Dendritic cell treated with granulocyte-macrophage colony-stimulating factor and Interleukin-4, amounts not matched to agents 40 ng/mL and 50 ng/mL, for 4 days (primary cell): ENCODE results near the gene EXOC4.

ENCODE experiments used
- H3K27ac Mint-ChIP-seq: one replicate; pipeline ENCODE4 v1.8.0; 2022; ENCODE audit warnings: mild to moderate bottlenecking, mixed read lengths
- H3K27me3 Mint-ChIP-seq: one replicate; pipeline ENCODE4 v1.8.0; 2022; ENCODE audit warnings: mild to moderate bottlenecking, mixed read lengths
- H3K36me3 Mint-ChIP-seq: one replicate; pipeline ENCODE4 v1.8.0; 2022; ENCODE audit warnings: low read depth, mixed read lengths
- H3K4me1 Mint-ChIP-seq: one replicate; pipeline ENCODE4 v1.8.0; 2022; ENCODE audit warnings: low read depth, mixed read lengths
- H3K4me3 Mint-ChIP-seq: one replicate; pipeline ENCODE4 v1.8.0; 2022; ENCODE audit warnings: mild to moderate bottlenecking, moderate library complexity, mixed read lengths
- H3K9me3 Mint-ChIP-seq: one replicate; pipeline ENCODE4 v1.8.0; 2022; ENCODE audit warnings: mixed read lengths
- intact Hi-C: fragments of 100-400 bp; cut with micrococcal nuclease; formaldehyde crosslinking; loops from one replicate; pipeline ENCODE4 v1.15.0; 2022

EXOC4 gene

DNA sequence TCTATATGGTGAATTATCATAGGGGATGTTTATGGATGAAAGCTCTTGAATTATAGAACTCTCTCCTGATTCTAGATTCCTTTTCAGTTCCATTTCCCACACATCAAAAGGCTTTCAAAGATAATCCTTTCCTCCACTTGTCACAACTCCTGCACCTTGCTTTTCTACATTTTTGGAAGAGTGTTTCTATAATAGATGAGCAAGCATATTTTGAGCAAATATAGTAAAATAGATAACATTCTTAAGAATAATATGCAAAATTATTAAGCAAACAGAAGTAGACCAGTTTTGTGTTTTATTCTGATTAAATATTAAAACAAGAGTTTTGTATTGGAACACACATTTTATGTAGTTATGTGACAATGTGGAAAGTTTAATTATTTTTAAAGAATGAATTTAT lies 340.7 kb downstream of the EXOC4 start:
- peaks cover 8% of the 10 kb centered on the region for H3K36me3 Mint-ChIP-seq
- H3K4me3 Mint-ChIP-seq = no peak overlapping the region
- no peaks in the 10 kb centered on the region for H3K9me3 Mint-ChIP-seq
- intact Hi-C loops = no loop called here
- no peaks in the 10 kb centered on the region for H3K27me3 Mint-ChIP-seq
- no peak overlapping the region for H3K27ac Mint-ChIP-seq
- H3K4me1 Mint-ChIP-seq = no peaks in the 10 kb centered on the region

DNA sequence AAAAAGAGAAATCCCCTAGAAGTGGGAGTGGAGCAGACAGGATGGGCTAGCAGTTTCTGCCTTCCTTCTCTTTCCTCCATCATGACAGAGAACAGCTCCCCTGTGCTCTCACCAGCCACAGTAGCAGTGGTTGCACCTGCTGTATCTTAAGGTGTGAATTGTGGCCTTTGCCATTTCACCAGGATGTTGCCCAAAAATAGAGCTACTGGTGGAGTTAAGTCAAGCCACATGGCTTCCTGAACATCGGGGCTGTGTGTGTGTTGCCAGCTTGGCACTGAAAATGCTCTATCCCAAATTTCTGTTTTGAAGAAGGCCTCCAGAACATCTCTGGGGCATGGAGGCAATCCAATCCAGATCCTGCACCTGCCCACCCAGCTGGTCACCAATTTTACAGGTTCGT lies 348.7 kb downstream of the EXOC4 start:
- no peak overlapping the region for H3K27ac Mint-ChIP-seq
- H3K9me3 Mint-ChIP-seq = no peaks in the 10 kb centered on the region
- no peaks in the 10 kb centered on the region for H3K4me1 Mint-ChIP-seq
- H3K36me3 Mint-ChIP-seq = no peaks in the 10 kb centered on the region
- H3K4me3 Mint-ChIP-seq = no peak overlapping the region
- H3K27me3 Mint-ChIP-seq = no peaks in the 10 kb centered on the region
- intact Hi-C loops = no loop called here

DNA sequence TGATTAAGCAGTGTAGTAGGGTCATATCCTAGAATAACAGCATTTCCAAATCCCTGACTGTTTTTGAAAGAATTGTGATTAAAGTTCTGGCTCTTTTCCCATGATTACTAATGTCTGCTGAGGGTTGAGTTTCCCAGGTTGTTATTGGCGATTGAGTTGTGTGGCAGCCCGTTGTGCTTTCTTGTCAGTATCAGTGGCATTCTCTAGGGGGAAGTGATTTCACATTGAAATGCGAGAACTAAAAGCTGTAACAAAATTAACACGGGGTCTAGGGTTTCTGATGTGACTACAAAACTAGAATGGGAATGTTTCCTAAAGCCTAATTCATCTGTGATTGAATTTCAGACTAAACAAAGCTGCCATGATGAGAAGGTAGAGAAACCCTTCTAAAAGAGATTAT lies 349.4 kb downstream of the EXOC4 start:
- H3K9me3 Mint-ChIP-seq = no peaks in the 10 kb centered on the region
- no peak overlapping the region for H3K27ac Mint-ChIP-seq
- no peaks in the 10 kb centered on the region for H3K36me3 Mint-ChIP-seq
- H3K4me3 Mint-ChIP-seq = no peak overlapping the region
- no peaks in the 10 kb centered on the region for H3K4me1 Mint-ChIP-seq
- H3K27me3 Mint-ChIP-seq = no peaks in the 10 kb centered on the region
- intact Hi-C loops = no loop called here

DNA sequence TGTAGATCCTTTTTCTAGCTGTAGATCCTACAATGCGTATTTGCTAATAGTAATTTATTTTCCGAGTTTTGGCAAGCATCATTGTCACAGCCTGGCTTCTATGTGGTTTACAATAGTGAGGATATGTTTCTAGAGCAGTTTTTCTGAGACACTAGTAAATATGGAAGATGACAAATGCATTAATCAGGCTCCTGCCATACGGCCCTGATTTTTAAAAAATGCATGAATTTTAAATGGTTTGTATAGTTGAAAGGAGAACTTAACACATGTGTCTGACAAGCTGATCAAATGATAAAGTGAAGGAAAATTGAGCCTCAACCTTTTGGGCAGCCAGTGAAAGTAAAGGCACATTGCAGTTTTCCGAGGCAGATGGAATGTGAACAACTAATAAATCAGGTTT lies 354.1 kb downstream of the EXOC4 start:
- no peaks in the 10 kb centered on the region for H3K9me3 Mint-ChIP-seq
- H3K4me3 Mint-ChIP-seq = no peak overlapping the region
- no peaks in the 10 kb centered on the region for H3K27me3 Mint-ChIP-seq
- no peak overlapping the region for H3K27ac Mint-ChIP-seq
- H3K36me3 Mint-ChIP-seq = no peaks in the 10 kb centered on the region
- intact Hi-C loops = no loop called here
- H3K4me1 Mint-ChIP-seq = no peaks in the 10 kb centered on the region

DNA sequence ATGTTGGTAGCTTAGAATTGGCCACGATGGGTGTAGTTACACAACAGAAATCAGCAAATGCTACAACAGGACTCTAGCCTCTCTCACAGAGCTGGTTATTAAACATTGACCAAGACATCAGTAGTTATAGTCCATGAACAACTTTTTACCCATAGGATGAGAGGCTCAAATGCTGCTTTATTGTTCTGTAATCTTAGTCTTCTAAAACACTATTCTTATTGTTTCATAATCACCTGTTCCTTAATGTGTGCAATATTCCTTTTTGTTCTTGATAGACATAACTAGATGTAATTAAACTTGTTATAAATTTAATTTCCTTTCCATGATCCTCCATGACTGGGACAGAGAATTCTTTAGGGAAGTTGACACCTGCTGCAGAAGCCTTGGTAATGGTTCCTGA lies 356.9 kb downstream of the EXOC4 start:
- H3K4me1 Mint-ChIP-seq = no peaks in the 10 kb centered on the region
- H3K9me3 Mint-ChIP-seq = no peaks in the 10 kb centered on the region
- intact Hi-C loops = no loop called here
- H3K27me3 Mint-ChIP-seq = no peaks in the 10 kb centered on the region
- H3K4me3 Mint-ChIP-seq = no peak overlapping the region
- no peak overlapping the region for H3K27ac Mint-ChIP-seq
- no peaks in the 10 kb centered on the region for H3K36me3 Mint-ChIP-seq

DNA sequence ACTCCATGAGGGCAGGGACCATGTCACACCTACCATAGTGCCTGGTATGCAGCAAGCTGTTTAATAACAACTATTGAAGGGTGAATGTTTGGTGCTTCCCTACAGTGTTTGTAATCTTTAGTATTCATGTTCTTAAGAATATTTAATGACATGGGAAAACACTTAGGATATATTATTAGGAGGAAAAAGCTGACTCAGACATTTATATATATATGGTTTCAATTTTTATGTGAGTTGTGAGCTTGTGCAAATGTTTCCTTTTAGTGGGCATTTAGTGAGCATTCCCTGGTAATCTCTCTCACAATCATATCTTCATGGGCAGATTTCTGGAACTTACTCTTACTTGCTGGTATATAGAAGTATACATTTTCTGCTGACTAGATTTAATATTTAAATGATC lies 359.1 kb downstream of the EXOC4 start:
- Mint-ChIP-seq H3K4me1 (no peaks in the 10 kb centered on the region), H3K4me3 (no peak overlapping the region)
- intact Hi-C loops = no loop called here

DNA sequence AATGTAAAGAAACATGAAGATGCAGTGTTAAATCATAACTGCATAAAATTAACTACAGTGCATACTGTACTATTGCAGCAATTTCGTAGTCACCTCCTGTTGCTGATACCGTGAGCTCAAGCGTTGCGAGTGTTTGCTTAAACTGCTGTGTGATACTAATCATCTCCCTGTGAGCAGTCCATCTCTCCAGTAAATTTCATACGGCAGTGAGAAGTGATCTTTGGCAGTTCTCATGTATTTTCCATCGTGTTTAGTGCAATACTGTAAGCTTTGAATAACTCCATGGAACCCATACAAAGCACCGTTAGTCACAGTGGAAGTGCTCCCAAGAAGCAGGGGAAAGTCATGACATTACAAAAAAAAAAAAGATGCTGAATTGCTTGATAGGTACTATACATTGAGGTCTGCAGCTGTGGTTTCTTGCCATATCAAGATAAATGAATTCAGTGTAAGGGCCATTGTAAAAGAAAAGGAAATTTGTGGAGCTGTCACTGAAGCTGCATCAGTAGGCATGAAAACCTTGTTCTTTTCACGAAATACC lies 360.4 kb downstream of the EXOC4 start:
- intact Hi-C loops = no loop called here

More for the DNA sequence above, 359.1 kb downstream of the EXOC4 start:
- H3K27me3 Mint-ChIP-seq = no peaks in the 10 kb centered on the region
- no peaks in the 10 kb centered on the region for H3K9me3 Mint-ChIP-seq
- no peaks in the 10 kb centered on the region for H3K36me3 Mint-ChIP-seq
- no peak overlapping the region for H3K27ac Mint-ChIP-seq

DNA sequence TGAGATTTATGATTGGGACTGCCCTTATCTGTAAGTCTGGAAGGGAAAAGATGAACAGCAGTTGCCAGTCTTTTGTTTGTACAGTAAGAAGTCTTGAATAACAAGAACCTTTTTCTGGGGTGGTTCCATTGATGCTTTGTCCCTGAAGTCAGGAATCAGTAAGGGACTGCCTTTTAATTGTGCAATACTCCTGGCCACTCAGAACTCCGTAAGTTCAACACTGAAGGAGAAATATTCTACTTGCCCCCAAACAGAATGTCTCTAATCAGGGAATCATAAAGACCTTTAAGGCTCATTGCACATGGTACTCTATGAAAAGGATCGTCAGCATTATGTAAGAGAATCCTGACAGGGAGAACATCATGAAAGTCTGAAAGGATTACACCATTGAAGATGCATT lies 361.4 kb downstream of the EXOC4 start:
- Mint-ChIP-seq H3K4me3 (no peak overlapping the region), H3K27ac (no peak overlapping the region)
- intact Hi-C loops = no loop called here

More for the DNA sequence above, 360.4 kb downstream of the EXOC4 start:
- Mint-ChIP-seq H3K27ac (no peak overlapping the region), H3K36me3 (no peaks in the 10 kb centered on the region), H3K9me3 (no peaks in the 10 kb centered on the region), H3K4me1 (no peaks in the 10 kb centered on the region), H3K27me3 (no peaks in the 10 kb centered on the region), H3K4me3 (no peak overlapping the region)

DNA sequence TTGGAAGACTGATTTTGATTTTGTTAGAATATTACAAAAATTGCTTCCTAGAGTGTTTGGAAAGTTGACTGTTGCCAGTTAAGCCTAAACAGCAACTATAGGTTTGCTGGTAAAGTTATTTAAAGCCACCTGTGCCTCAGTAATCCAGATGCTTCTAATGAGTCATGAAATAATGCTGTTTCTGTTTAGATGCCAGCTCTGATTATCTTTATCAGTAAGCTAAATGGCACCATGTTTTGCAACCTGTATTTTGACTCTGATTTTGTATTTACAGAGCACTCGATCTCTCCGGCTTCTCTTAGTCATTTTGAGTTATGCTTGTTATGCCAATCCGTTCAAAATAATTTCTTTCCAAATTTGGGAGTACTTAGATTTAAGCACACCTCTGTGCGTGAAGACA lies 366.1 kb downstream of the EXOC4 start:
- H3K9me3 Mint-ChIP-seq = no peaks in the 10 kb centered on the region
- H3K27me3 Mint-ChIP-seq = no peaks in the 10 kb centered on the region
- no peaks in the 10 kb centered on the region for H3K4me1 Mint-ChIP-seq
- no peaks in the 10 kb centered on the region for H3K36me3 Mint-ChIP-seq
- intact Hi-C loops = no loop called here
- H3K27ac Mint-ChIP-seq = no peak overlapping the region
- no peak overlapping the region for H3K4me3 Mint-ChIP-seq

More for the DNA sequence above, 361.4 kb downstream of the EXOC4 start:
- Mint-ChIP-seq H3K4me1 (no peaks in the 10 kb centered on the region), H3K36me3 (no peaks in the 10 kb centered on the region), H3K9me3 (no peaks in the 10 kb centered on the region), H3K27me3 (no peaks in the 10 kb centered on the region)

DNA sequence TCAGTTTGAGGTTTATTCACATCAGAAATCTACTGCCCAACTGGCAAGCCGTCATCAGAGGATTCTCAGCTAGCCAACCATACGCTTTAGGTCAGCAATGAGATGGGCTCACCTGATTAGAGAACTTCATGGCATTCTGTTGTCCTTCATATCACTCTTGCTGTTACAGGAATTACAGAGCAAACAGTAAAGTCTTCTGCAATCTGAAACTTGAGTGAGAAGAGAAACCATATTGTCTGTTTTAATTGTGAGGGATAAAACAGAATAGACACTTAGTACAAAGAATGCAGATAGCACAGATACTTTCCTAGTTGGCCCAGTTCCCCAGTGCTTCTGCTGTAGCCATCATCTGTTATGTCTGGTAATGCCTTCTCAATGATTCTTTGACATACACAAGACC lies 366.6 kb downstream of the EXOC4 start:
- H3K36me3 Mint-ChIP-seq = no peaks in the 10 kb centered on the region
- H3K27me3 Mint-ChIP-seq = no peaks in the 10 kb centered on the region
- no peaks in the 10 kb centered on the region for H3K4me1 Mint-ChIP-seq

DNA sequence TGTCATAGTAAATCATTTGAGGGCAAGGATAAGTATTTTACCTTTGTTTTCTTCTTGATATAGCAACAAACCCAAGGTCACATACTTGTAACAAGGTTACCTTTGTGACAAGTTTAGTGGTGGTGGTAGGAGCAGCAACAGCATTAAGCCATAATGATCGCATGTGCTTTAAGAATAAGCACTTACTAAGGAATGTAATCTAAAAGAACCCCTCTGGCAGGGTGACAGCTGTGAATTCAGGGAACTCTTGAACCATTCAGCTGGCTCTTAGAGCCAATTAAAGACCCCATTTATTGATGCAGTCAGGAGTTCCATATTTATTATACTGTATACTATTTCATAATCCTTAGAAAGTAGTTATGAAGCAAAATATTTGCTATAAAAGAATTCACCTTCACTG lies 370.8 kb downstream of the EXOC4 start:
- H3K9me3 Mint-ChIP-seq = no peaks in the 10 kb centered on the region
- H3K4me3 Mint-ChIP-seq = no peak overlapping the region
- intact Hi-C loops = no loop called here
- H3K36me3 Mint-ChIP-seq = no peaks in the 10 kb centered on the region
- no peak overlapping the region for H3K27ac Mint-ChIP-seq
- H3K4me1 Mint-ChIP-seq = no peaks in the 10 kb centered on the region
- H3K27me3 Mint-ChIP-seq = no peaks in the 10 kb centered on the region

More for the DNA sequence above, 366.6 kb downstream of the EXOC4 start:
- H3K9me3 Mint-ChIP-seq = no peaks in the 10 kb centered on the region
- no peak overlapping the region for H3K27ac Mint-ChIP-seq
- intact Hi-C loops = no loop called here
- H3K4me3 Mint-ChIP-seq = no peak overlapping the region

DNA sequence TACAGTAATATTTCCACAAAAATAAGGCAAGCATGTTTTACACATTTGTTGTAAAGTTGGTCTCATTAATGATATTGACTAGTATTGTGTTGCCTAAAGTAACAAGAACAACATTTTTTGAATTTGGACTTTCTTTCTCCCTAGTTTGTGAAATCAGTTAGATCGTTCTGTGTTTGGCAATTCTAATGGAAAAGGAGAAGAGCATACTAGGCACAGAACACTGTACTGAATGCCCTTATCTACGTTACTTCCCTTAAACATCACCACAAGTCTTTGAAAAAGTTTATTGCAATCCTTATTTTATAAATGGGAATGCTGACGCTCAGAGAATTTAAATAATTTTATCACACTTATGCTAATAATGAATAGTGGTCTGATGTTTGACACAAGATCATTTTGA lies 372.2 kb downstream of the EXOC4 start:
- Mint-ChIP-seq H3K4me3 (no peak overlapping the region), H3K27me3 (no peaks in the 10 kb centered on the region), H3K4me1 (no peaks in the 10 kb centered on the region), H3K27ac (no peak overlapping the region), H3K36me3 (peaks cover 2% of the 10 kb centered on the region), H3K9me3 (no peaks in the 10 kb centered on the region)
- intact Hi-C loops = no loop called here

DNA sequence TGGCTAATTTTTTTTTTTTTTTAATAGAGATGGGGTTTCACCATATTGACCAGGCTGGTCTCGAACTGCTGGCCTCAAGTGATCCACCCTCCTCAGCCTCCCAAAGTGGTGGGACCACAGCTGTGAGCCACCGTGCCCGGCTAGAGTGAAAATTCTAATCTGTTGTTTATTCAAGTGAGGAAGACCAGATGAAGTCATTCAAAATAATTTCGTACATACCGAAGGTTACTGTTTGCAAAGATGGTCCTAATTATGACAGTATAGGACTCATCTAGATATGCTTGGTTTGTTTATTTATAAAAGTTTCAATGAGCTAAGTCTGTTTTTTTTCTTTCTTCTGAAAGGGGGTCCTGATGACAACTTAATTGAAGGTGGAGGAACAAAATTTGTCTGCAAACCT lies 376.8 kb downstream of the EXOC4 start:
- intact Hi-C loops = no loop called here
- H3K4me1 Mint-ChIP-seq = peaks cover 6% of the 10 kb centered on the region
- H3K9me3 Mint-ChIP-seq = no peaks in the 10 kb centered on the region
- no peak overlapping the region for H3K27ac Mint-ChIP-seq
- H3K27me3 Mint-ChIP-seq = no peaks in the 10 kb centered on the region
- H3K4me3 Mint-ChIP-seq = no peak overlapping the region
- H3K36me3 Mint-ChIP-seq = peaks cover 8% of the 10 kb centered on the region

DNA sequence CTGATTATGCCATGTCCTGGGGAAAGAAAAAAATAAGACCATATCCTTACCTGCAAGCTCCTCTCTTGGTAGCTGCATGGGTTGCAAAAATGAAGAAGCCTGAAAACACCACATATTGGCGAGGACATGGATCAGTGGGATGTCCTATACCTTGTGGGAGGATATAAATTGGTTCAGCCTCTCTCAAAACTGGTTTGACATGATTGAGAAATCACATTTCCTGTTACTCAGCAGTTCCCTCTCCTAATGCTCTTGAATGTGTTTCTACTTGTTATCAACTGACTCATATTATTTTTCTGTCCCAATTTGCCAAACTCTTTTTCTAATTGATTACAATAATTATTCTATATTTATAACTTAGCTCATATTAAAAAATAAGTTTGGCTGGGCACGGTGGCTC lies 380.2 kb downstream of the EXOC4 start:
- no peak overlapping the region for H3K4me3 Mint-ChIP-seq
- no peaks in the 10 kb centered on the region for H3K27me3 Mint-ChIP-seq
- no peak overlapping the region for H3K27ac Mint-ChIP-seq
- H3K36me3 Mint-ChIP-seq = peaks cover 8% of the 10 kb centered on the region
- no peaks in the 10 kb centered on the region for H3K9me3 Mint-ChIP-seq
- intact Hi-C loops = no loop called here
- H3K4me1 Mint-ChIP-seq = peaks cover 6% of the 10 kb centered on the region

DNA sequence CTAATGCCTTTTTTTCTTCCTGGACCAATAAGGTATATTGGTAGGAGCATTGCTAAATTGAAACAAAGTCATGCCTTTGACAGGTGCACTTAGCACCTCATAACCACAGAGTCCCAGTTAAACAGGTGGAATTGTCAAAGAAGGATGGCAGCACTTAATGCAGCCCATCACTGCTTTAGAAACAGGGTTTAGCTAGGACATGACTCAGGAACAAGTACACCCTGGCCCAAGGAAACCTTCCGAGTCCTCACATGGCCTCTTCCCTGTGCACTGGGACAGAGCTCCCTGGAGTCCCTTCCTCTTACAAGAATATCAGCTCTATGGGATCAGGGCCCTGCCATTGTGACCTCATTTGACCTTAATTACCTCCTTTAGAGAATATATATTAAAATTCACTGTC lies 382.7 kb downstream of the EXOC4 start:
- intact Hi-C loops = no loop called here
- Mint-ChIP-seq H3K27ac (no peak overlapping the region), H3K4me3 (no peak overlapping the region), H3K4me1 (peaks cover 6% of the 10 kb centered on the region), H3K36me3 (peaks cover under 1% of the 10 kb centered on the region), H3K27me3 (no peaks in the 10 kb centered on the region), H3K9me3 (no peaks in the 10 kb centered on the region)
